Measurements from ENCODE around the gene ADGRV1. TPM values are rescaled to one million over a fixed set of nuclear protein-coding genes. Genes with fewer than 3 reads are reported as not detected.

The ADGRV1 gene
- polyA plus RNA-seq, 1 donor from 2014 or later, result 3.7 TPM

DNA sequence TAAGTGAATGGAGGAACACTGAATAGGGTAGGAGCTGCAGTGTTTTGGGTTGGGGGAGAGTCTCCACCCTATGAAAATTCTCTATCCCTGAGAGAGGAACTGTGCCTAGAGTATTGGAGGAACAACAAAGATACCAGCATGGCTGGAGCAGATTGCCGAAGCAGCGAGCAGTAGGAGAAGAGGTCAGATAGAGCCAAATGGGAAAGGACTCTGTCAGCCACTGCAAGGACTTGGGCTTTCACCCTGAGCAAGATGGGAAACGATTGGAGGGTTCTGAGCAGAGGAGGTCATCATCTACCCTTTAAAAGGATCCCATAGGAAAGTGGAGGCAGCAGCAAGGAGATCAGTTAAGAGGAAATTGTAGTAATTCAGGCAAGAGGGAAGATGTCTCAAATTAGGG, 24.8 kb upstream of the ADGRV1 start:
- Histone ChIP-seq H3K27ac (ENCODE audit: low read length) (no peak overlapping the region), H3K9ac (ENCODE audit: low read length) (no peak overlapping the region), H3K9me3 (ENCODE audit: low read length) (no peaks in the 10 kb centered on the region), H2AFZ (ENCODE audit: low read depth, low read length) (no peak overlapping the region), H3K79me2 (replicated peaks; ENCODE audit: insufficient read depth, low read length) (no peaks in the 10 kb centered on the region), H3F3A (ENCODE audit: insufficient read depth, low read length, poor library complexity, severe bottlenecking) (no peaks in the 10 kb centered on the region), H3K27me3 (ENCODE audit: insufficient read depth, low read depth, low read length) (no peaks in the 10 kb centered on the region), H4K20me1 (ENCODE audit: insufficient read depth) (no peaks in the 10 kb centered on the region), H3K4me2 (ENCODE audit: low read length) (no peak overlapping the region), H3K36me3 (ENCODE audit: insufficient read depth, low read length) (no peaks in the 10 kb centered on the region), H3K9me2 (ENCODE audit: insufficient read depth, low read length) (no peaks in the 10 kb centered on the region), H3K4me3 (ENCODE audit: low read length) (no peak overlapping the region)
- TF ChIP-seq TAF1 (IDR thresholded peaks at IDR 0.05; ENCODE audit: low read depth), result no peak
- TF ChIP-seq, protein P1, sequence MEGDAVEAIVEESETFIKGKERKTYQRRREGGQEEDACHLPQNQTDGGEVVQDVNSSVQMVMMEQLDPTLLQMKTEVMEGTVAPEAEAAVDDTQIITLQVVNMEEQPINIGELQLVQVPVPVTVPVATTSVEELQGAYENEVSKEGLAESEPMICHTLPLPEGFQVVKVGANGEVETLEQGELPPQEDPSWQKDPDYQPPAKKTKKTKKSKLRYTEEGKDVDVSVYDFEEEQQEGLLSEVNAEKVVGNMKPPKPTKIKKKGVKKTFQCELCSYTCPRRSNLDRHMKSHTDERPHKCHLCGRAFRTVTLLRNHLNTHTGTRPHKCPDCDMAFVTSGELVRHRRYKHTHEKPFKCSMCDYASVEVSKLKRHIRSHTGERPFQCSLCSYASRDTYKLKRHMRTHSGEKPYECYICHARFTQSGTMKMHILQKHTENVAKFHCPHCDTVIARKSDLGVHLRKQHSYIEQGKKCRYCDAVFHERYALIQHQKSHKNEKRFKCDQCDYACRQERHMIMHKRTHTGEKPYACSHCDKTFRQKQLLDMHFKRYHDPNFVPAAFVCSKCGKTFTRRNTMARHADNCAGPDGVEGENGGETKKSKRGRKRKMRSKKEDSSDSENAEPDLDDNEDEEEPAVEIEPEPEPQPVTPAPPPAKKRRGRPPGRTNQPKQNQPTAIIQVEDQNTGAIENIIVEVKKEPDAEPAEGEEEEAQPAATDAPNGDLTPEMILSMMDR (IDR thresholded peaks at IDR 0.05; ENCODE audit: poor library complexity, severe bottlenecking), result no peak
- no peak for TF ChIP-seq SMC3 (conservative IDR thresholded peaks at IDR 0.05; ENCODE audit: poor library complexity)

DNA sequence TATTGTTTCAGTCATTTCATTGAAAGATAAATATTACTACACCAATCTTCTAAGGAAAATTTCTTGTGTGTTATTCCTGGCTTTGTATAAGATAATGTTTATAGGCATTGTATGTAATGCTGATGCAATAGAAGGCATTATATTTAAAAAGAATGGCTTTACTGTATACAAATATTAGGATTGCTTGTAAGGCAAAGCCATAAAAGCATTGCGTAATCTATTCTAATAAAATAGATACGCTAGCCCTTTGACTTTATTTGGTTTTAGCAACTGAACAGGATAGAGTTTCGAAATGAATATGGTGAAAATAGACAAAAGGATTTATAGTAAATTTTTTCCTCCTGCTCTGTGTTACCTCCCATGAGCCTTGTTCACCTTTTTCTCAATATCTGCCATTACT, 23.7 kb upstream of the ADGRV1 start:
- TF ChIP-seq MXI1 (conservative IDR thresholded peaks at IDR 0.05; ENCODE audit: poor library complexity, severe bottlenecking), result no peak
- no peak for TF ChIP-seq EP300 (conservative IDR thresholded peaks at IDR 0.05; ENCODE audit: poor library complexity, severe bottlenecking)
- TF ChIP-seq RAD21 (conservative IDR thresholded peaks at IDR 0.05), result no peak
- TF ChIP-seq POLR2AphosphoS5 (IDR thresholded peaks at IDR 0.05), result no peak
- no peak for TF ChIP-seq SMC3 (conservative IDR thresholded peaks at IDR 0.05; ENCODE audit: poor library complexity)
- no peak for TF ChIP-seq EZH2 (IDR thresholded peaks at IDR 0.05; ENCODE audit: borderline replicate concordance, insufficient read depth, low read length, poor library complexity, severe bottlenecking)
- TF ChIP-seq, protein P1 (IDR thresholded peaks at IDR 0.05; ENCODE audit: poor library complexity, severe bottlenecking), result no peak
- Histone ChIP-seq H3K27ac (ENCODE audit: low read length) (no peak overlapping the region), H3K4me3 (ENCODE audit: low read length) (no peak overlapping the region), H3K9me2 (ENCODE audit: insufficient read depth, low read length) (no peaks in the 10 kb centered on the region), H3K9ac (ENCODE audit: low read length) (no peak overlapping the region), H3K79me2 (replicated peaks; ENCODE audit: insufficient read depth, low read length) (no peaks in the 10 kb centered on the region), H3K36me3 (ENCODE audit: insufficient read depth, low read length) (no peaks in the 10 kb centered on the region), H3K9me3 (ENCODE audit: low read length) (no peaks in the 10 kb centered on the region), H2AFZ (ENCODE audit: low read depth, low read length) (no peak overlapping the region), H3K4me2 (ENCODE audit: low read length) (no peak overlapping the region), H4K20me1 (ENCODE audit: insufficient read depth) (no peaks in the 10 kb centered on the region), H3F3A (ENCODE audit: insufficient read depth, low read length, poor library complexity, severe bottlenecking) (no peaks in the 10 kb centered on the region), H3K27me3 (ENCODE audit: insufficient read depth, low read depth, low read length) (no peaks in the 10 kb centered on the region)

DNA sequence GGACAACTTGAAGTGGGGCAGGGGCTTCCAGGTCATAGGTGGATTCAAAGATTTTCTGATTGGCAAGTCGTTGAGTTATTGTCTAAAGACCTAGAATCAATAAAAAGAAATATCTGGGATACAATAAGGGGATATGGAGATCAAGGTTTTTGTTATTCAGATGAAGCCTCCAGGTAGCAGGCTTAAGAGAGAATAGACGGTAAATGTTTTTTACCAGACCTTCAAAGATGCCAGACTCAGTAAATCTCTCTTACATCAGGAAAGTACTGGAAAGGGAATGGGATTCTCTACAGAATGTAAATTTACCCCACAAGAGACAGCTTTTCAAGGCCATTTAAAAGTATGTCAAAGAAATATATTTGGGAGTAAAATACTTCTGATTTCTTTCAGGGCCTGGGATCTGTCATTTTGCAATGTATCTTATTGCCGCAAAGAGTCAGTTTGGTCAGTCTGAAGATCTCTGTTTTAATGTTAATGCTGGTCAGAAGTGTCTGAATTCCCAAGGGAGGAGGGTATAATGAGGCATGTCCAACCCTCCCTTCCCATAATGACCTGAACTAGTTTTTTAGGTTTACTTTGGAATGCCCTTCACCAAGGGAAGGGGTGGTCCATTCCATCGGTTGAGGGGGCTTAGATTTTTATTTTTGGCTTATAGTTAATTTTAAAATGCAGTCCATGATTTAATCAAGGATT, 15.6 kb upstream of the ADGRV1 start:
- Histone ChIP-seq H3K9ac (ENCODE audit: low read length) (no peak overlapping the region), H3F3A (ENCODE audit: insufficient read depth, low read length, poor library complexity, severe bottlenecking) (no peaks in the 10 kb centered on the region), H3K27ac (ENCODE audit: low read length) (no peak overlapping the region), H3K4me3 (ENCODE audit: low read length) (no peak overlapping the region), H3K9me3 (ENCODE audit: low read length) (no peaks in the 10 kb centered on the region), H4K20me1 (ENCODE audit: insufficient read depth) (no peaks in the 10 kb centered on the region), H3K79me2 (replicated peaks; ENCODE audit: insufficient read depth, low read length) (no peaks in the 10 kb centered on the region), H3K4me2 (ENCODE audit: low read length) (no peak overlapping the region), H3K36me3 (ENCODE audit: insufficient read depth, low read length) (no peaks in the 10 kb centered on the region), H2AFZ (ENCODE audit: low read depth, low read length) (no peak overlapping the region), H3K27me3 (ENCODE audit: insufficient read depth, low read depth, low read length) (no peaks in the 10 kb centered on the region), H3K9me2 (ENCODE audit: insufficient read depth, low read length) (no peaks in the 10 kb centered on the region)
- TF ChIP-seq POLR2AphosphoS5 (IDR thresholded peaks at IDR 0.05) (no peak), EP300 (conservative IDR thresholded peaks at IDR 0.05; ENCODE audit: poor library complexity, severe bottlenecking) (no peak), SMC3 (conservative IDR thresholded peaks at IDR 0.05; ENCODE audit: poor library complexity) (no peak), TAF1 (IDR thresholded peaks at IDR 0.05; ENCODE audit: low read depth) (no peak)
- TF ChIP-seq, protein P2, sequence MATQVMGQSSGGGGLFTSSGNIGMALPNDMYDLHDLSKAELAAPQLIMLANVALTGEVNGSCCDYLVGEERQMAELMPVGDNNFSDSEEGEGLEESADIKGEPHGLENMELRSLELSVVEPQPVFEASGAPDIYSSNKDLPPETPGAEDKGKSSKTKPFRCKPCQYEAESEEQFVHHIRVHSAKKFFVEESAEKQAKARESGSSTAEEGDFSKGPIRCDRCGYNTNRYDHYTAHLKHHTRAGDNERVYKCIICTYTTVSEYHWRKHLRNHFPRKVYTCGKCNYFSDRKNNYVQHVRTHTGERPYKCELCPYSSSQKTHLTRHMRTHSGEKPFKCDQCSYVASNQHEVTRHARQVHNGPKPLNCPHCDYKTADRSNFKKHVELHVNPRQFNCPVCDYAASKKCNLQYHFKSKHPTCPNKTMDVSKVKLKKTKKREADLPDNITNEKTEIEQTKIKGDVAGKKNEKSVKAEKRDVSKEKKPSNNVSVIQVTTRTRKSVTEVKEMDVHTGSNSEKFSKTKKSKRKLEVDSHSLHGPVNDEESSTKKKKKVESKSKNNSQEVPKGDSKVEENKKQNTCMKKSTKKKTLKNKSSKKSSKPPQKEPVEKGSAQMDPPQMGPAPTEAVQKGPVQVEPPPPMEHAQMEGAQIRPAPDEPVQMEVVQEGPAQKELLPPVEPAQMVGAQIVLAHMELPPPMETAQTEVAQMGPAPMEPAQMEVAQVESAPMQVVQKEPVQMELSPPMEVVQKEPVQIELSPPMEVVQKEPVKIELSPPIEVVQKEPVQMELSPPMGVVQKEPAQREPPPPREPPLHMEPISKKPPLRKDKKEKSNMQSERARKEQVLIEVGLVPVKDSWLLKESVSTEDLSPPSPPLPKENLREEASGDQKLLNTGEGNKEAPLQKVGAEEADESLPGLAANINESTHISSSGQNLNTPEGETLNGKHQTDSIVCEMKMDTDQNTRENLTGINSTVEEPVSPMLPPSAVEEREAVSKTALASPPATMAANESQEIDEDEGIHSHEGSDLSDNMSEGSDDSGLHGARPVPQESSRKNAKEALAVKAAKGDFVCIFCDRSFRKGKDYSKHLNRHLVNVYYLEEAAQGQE (IDR thresholded peaks at IDR 0.05; ENCODE audit: borderline replicate concordance), result no peak
- TF ChIP-seq, protein P1 (IDR thresholded peaks at IDR 0.05; ENCODE audit: poor library complexity, severe bottlenecking), result no peak

Data from neural cell (in vitro differentiated cells).